ENCODE measurements around the gene SMC1A. TPM values are rescaled to one million over a fixed set of nuclear protein-coding genes. Genes with fewer than 3 reads are reported as not detected.

Gene SMC1A
- total RNA-seq, 1 experiment from 2014 or later = 102 TPM

GRCh38 chrX:53379008-53379710 lies 43.3 kb downstream of the SMC1A start:
- Mint-ChIP-seq H3K27me3 (ENCODE audit: insufficient read depth, unreplicated experiment) (no peaks in the 10 kb centered on the region), H3K36me3 (ENCODE audit: insufficient read depth, unreplicated experiment) (peaks cover 25% of the 10 kb centered on the region)
- intact Hi-C loops (cut with micrococcal nuclease; ENCODE audit: unreplicated experiment) = no loop called here

DNA sequence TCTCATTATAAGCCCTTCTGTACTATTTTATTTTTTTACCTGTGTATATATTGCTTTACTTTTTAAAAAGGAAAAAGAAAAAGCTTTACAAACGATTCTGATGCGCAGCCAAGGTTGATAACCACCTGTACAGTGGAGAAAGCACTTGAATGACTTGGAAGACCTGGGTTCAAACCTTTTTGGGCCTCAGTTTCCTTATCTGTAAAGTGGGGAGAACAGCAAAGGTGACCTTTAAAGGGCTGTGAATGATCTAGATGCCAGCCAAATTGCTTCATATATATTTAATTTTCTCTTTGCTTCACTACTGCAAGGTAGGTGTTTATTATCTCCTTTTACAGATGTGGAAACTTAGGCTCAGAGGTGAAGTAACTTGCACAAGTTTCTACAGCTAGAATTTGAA lies 45.0 kb downstream of the SMC1A start:
- intact Hi-C loops (cut with micrococcal nuclease; ENCODE audit: unreplicated experiment) = no loop called here
- no peaks in the 10 kb centered on the region for H3K4me1 ChIP-seq
- peaks cover 12% of the 10 kb centered on the region for H3K36me3 Mint-ChIP-seq (ENCODE audit: insufficient read depth, unreplicated experiment)
- no peaks in the 10 kb centered on the region for H3K27me3 ChIP-seq (replicated peaks; ENCODE audit: control insufficient read depth, insufficient read depth, low read length)
- H3K4me1 Mint-ChIP-seq (ENCODE audit: low read depth, unreplicated experiment) = peaks cover 6% of the 10 kb centered on the region
- H3K27ac Mint-ChIP-seq (ENCODE audit: unreplicated experiment) = no peak overlapping the region
- no peaks in the 10 kb centered on the region for H3K27me3 Mint-ChIP-seq (ENCODE audit: insufficient read depth, unreplicated experiment)
- BruUV-seq (replicated peaks) = no TSS peak
- H3K9me3 Mint-ChIP-seq (ENCODE audit: unreplicated experiment) = no peaks in the 10 kb centered on the region
- ChIA-PET CTCF (no interaction called here), POLR2A (no interaction called here)
- no peak overlapping the region for H3K4me3 Mint-ChIP-seq (ENCODE audit: unreplicated experiment)
- no peaks in the 10 kb centered on the region for H3K9me3 ChIP-seq
- no peaks in the 10 kb centered on the region; the same call in 1 of the 2 replicates for H3K36me3 ChIP-seq (ENCODE audit: control insufficient read depth, insufficient read depth, low read length)
- H3K4me3 ChIP-seq (ENCODE audit: low read depth, low read length) = no peak overlapping the region
- no peak for DNase-seq
- TF ChIP-seq CTCF (IDR thresholded peaks at IDR 0.05; ENCODE audit: insufficient read depth in 1 of 2, low read depth in 1 of 2, low read length in 1 of 2, severe bottlenecking in 1 of 2, unreplicated experiment in 1 of 2) = no peak

More at GRCh38 chrX:53379008-53379710, 43.3 kb downstream of the SMC1A start:
- no TSS peak for BruUV-seq (replicated peaks)
- CTCF ChIA-PET = no interaction called here
- DNase-seq = no peak
- Histone ChIP-seq H3K4me3 (ENCODE audit: low read depth, low read length) (no peak overlapping the region), H3K9me3 (no peaks in the 10 kb centered on the region), H3K4me1 (no peaks in the 10 kb centered on the region), H3K36me3 (ENCODE audit: control insufficient read depth, insufficient read depth, low read length) (no peaks in the 10 kb centered on the region; the same call in 1 of the 2 replicates), H3K27me3 (replicated peaks; ENCODE audit: control insufficient read depth, insufficient read depth, low read length) (no peaks in the 10 kb centered on the region)
- H3K4me1 Mint-ChIP-seq (ENCODE audit: low read depth, unreplicated experiment) = peaks cover 11% of the 10 kb centered on the region
- H3K4me3 Mint-ChIP-seq (ENCODE audit: unreplicated experiment) = no peak overlapping the region
- POLR2A ChIA-PET = no interaction called here
- H3K27ac Mint-ChIP-seq (ENCODE audit: unreplicated experiment) = no peak overlapping the region
- TF ChIP-seq CTCF (IDR thresholded peaks at IDR 0.05; ENCODE audit: insufficient read depth in 1 of 2, low read depth in 1 of 2, low read length in 1 of 2, severe bottlenecking in 1 of 2, unreplicated experiment in 1 of 2) = no peak
- H3K9me3 Mint-ChIP-seq (ENCODE audit: unreplicated experiment) = no peaks in the 10 kb centered on the region

GRCh38 chrX:53376888-53377287 lies 45.6 kb downstream of the SMC1A start:
- Histone ChIP-seq H3K4me3 (ENCODE audit: low read depth, low read length) (no peak overlapping the region), H3K27me3 (replicated peaks; ENCODE audit: control insufficient read depth, insufficient read depth, low read length) (no peaks in the 10 kb centered on the region), H3K36me3 (ENCODE audit: control insufficient read depth, insufficient read depth, low read length) (no peaks in the 10 kb centered on the region; the same call in 1 of the 2 replicates), H3K4me1 (no peaks in the 10 kb centered on the region), H3K9me3 (no peaks in the 10 kb centered on the region)
- H3K4me1 Mint-ChIP-seq (ENCODE audit: low read depth, unreplicated experiment) = peaks cover 6% of the 10 kb centered on the region
- CTCF ChIA-PET = no interaction called here
- H3K4me3 Mint-ChIP-seq (ENCODE audit: unreplicated experiment) = no peak overlapping the region
- no peak overlapping the region for H3K27ac Mint-ChIP-seq (ENCODE audit: unreplicated experiment)
- H3K36me3 Mint-ChIP-seq (ENCODE audit: insufficient read depth, unreplicated experiment) = peaks cover 12% of the 10 kb centered on the region
- H3K27me3 Mint-ChIP-seq (ENCODE audit: insufficient read depth, unreplicated experiment) = no peaks in the 10 kb centered on the region
- BruUV-seq (replicated peaks) = no TSS peak
- intact Hi-C loops (cut with micrococcal nuclease; ENCODE audit: unreplicated experiment) = no loop called here
- H3K9me3 Mint-ChIP-seq (ENCODE audit: unreplicated experiment) = no peaks in the 10 kb centered on the region
- no peak for TF ChIP-seq CTCF (IDR thresholded peaks at IDR 0.05; ENCODE audit: insufficient read depth in 1 of 2, low read depth in 1 of 2, low read length in 1 of 2, severe bottlenecking in 1 of 2, unreplicated experiment in 1 of 2)
- DNase-seq = no peak
- POLR2A ChIA-PET = no interaction called here
